ENCODE data around the gene VDR. TPM values are rescaled to one million over a fixed set of nuclear protein-coding genes. Genes with fewer than 3 reads are reported as not detected.

VDR gene
- total and polyA plus RNA-seq, 8 donors, result 1.2 to 5.5 (median 2.0) TPM

DNA sequence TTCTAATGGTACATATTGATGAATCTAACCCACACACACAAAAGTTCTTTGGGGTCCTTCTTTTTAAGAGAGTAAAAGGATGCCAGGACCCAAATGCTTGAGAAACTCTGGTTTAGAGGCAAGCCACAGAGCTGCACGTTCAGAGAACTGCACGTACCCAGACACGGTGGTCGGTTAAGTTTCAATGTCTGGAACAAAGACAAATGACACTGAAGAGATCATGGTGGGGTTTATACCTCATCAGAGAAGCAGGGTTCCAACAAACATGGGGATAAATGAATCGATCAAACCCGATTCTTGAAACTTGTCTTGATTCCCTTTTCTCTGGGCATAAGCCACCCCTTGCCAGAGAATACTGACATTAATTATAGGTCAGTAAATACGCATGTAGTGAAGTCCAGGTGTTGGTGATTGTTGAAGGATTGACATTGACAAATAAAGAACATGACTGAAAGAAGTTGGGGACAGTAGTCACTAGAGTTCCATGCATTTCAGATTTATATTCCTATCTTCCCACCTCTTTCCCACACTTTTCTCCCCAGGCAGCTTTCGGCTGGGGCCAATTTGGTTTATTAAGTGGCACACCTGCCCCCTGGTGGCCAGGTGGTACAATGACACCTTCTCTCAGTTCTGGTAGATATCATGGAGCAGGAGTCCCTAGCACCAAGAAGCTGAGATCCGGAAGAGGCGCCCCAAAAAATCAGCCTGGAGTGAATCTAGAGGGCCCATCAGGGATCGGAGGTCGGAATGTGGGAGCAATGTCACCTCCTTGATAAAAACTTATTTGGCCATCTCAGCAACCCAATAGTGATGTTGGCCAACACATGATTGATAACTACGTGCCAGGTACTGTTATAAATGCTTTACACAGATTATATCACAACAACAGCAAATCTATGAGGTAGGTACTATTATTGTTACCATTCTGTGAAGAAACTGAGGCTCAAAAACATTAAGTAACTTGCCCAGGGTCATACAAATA lies 67.3 kb downstream of the VDR start:
- WGBS, 2 donors, result 42 to 46% methylated on average over 13 of the region's 13 CpGs
- FAIRE-seq (no peak), ATAC-seq (peak; percentile 84 to 94 (median 89)), DNase-seq (peak; percentile 47 to 83 (median 70))
- TF ChIP-seq, protein P1, sequence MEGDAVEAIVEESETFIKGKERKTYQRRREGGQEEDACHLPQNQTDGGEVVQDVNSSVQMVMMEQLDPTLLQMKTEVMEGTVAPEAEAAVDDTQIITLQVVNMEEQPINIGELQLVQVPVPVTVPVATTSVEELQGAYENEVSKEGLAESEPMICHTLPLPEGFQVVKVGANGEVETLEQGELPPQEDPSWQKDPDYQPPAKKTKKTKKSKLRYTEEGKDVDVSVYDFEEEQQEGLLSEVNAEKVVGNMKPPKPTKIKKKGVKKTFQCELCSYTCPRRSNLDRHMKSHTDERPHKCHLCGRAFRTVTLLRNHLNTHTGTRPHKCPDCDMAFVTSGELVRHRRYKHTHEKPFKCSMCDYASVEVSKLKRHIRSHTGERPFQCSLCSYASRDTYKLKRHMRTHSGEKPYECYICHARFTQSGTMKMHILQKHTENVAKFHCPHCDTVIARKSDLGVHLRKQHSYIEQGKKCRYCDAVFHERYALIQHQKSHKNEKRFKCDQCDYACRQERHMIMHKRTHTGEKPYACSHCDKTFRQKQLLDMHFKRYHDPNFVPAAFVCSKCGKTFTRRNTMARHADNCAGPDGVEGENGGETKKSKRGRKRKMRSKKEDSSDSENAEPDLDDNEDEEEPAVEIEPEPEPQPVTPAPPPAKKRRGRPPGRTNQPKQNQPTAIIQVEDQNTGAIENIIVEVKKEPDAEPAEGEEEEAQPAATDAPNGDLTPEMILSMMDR (IDR thresholded peaks at IDR 0.05), result peak; percentile 86 to 97 (median 92)
- Histone ChIP-seq H3K27ac (no peak overlapping the region), H3K36me3 (no peaks in the 10 kb centered on the region), H3K4me1 (no peaks in the 10 kb centered on the region), H3K27me3 (no peaks in the 10 kb centered on the region), H3K4me3 (no peak overlapping the region), H3K9me3 (no peaks in the 10 kb centered on the region)
- intact Hi-C loops (cut with DNase I), result loop anchor here in 2 of 3 donors (5.0 to 10.0 kb wide), 3 partner anchors 53 to 123 kb away; no protein-coding TSS in a partner anchor

GRCh38 chr12:47835831-47836155 lies 69.0 kb downstream of the VDR start:
- Histone ChIP-seq H3K9me3 (no peaks in the 10 kb centered on the region), H3K4me1 (no peaks in the 10 kb centered on the region), H3K27me3 (no peaks in the 10 kb centered on the region), H3K36me3 (no peaks in the 10 kb centered on the region), H3K4me3 (no peak overlapping the region), H3K27ac (no peak overlapping the region)
- TF ChIP-seq, protein P1 (IDR thresholded peaks at IDR 0.05), result no peak
- ATAC-seq (no peak), DNase-seq (no peak), FAIRE-seq (no peak)
- WGBS, 2 donors, result 86 to 95% methylated on average over 3 of the region's 3 CpGs
- intact Hi-C loops (cut with DNase I), result loop anchor here in 2 of 3 donors (5.0 to 10.0 kb wide), 3 partner anchors 51 to 121 kb away; no protein-coding TSS in a partner anchor

DNA sequence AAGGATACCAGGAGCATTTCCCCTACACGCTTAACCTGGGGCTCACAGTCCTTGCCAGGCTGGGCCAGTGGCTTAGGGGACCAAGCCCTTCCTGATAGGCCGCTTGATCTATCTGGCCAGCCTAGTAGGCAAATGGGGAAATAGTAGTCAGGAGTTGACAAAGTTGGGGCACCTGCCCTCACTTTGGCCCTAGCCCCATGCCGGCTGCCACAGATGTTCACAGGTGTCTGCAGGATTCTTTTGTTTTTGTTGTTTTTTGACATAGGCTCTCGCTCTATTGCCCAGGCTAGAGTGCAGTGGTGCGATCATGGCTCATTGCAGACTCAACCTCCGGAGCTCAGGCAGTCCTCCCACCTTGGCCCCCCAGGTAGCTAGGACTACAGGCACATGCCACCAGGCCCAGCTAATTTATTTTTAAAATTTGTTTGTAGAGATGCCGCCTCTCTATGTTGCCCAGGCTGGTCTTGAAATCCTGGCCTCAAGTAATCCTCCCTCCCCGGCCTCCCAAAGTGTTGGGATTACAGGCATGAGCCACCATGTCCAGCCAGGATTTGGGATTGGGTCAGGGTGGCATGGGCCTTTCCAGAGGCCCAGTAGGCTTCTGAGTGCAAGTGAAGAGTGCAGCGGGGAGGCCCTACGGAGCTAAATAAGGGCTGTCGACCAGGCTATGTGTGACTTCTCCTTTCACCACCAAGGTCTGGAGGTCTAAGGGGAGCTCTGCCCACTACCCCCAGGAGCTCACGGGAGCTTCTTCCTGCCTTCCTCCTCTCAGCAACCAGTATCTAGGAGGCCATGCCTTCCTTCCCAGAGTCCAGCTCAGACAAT lies 69.6 kb downstream of the VDR start:
- no peaks in the 10 kb centered on the region for H3K27me3 ChIP-seq
- H3K4me3 ChIP-seq, result no peak overlapping the region
- intact Hi-C loops (cut with DNase I), result loop anchor here in 2 of 3 donors (5.0 to 10.0 kb wide), 3 partner anchors 50 to 120 kb away; no protein-coding TSS in a partner anchor
- TF ChIP-seq, protein P1 (IDR thresholded peaks at IDR 0.05), result no peak
- 82 to 94% methylated on average over 12 of the region's 12 CpGs for WGBS, 2 donors
- H3K36me3 ChIP-seq, result no peaks in the 10 kb centered on the region
- H3K9me3 ChIP-seq, result no peaks in the 10 kb centered on the region
- no peak overlapping the region for H3K27ac ChIP-seq
- H3K4me1 ChIP-seq, result no peaks in the 10 kb centered on the region
- DNase-seq, result no peak
- no peak for FAIRE-seq
- no peak for ATAC-seq

- 77 to 85% methylated on average over 8 of the region's 8 CpGs for WGBS, 2 donors
- FAIRE-seq (no peak), ATAC-seq (no peak), DNase-seq (no peak)
- Histone ChIP-seq H3K4me1 (peaks cover 0 to 6% (median under 1%) of the 10 kb centered on the region in 3 donors), H3K36me3 (no peaks in the 10 kb centered on the region), H3K27ac (no peak overlapping the region), H3K9me3 (no peaks in the 10 kb centered on the region), H3K4me3 (no peak overlapping the region), H3K27me3 (no peaks in the 10 kb centered on the region)
- TF ChIP-seq, protein P1 (IDR thresholded peaks at IDR 0.05), result no peak
- intact Hi-C loops (cut with DNase I), result loop anchor here in 1 of 3 donors (10.0 kb wide), 2 partner anchors 50 to 120 kb away; no protein-coding TSS in a partner anchor
Measured at GRCh38 chr12:47834199-47834903, 70.4 kb downstream of the VDR start.

Measured in pancreas (tissue), 10 donors.